ENCODE data around the gene FAM120B.

Gene FAM120B

DNA sequence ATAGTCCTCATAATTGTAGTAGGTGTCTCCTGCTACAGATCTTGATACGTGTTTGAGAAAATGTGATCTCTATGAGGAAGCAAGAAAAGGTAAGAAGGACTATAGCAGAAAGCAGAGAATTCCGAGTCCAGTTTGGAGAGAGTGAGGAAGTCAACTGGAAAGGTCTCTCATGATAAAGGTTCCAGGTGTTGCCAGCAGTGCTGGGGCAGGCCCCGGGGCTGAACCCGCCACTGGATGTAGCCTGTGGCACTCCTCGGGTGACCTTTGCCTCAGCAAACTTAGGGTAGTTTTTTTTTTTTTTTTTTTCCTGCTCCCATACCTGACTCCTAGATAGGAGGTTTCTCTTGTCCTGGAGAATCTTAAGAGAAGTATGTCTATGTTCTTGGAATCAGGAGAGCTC is 62.8 kb downstream of the FAM120B start:
- Histone ChIP-seq H3K4me3 (ENCODE audit: low read depth, low read length) (no peak overlapping the region), H3K9me3 (ENCODE audit: control insufficient read depth, insufficient read depth, low read length) (no peaks in the 10 kb centered on the region), H3K36me3 (ENCODE audit: control insufficient read depth, insufficient read depth, low read length) (no peaks in the 10 kb centered on the region), H3K27me3 (ENCODE audit: control insufficient read depth, insufficient read depth, low read length) (no peaks in the 10 kb centered on the region), H3K4me1 (ENCODE audit: control insufficient read depth, insufficient read depth, low read length) (peaks cover 5% of the 10 kb centered on the region), H3K9ac (ENCODE audit: low read depth, low read length) (no peak overlapping the region)

DNA sequence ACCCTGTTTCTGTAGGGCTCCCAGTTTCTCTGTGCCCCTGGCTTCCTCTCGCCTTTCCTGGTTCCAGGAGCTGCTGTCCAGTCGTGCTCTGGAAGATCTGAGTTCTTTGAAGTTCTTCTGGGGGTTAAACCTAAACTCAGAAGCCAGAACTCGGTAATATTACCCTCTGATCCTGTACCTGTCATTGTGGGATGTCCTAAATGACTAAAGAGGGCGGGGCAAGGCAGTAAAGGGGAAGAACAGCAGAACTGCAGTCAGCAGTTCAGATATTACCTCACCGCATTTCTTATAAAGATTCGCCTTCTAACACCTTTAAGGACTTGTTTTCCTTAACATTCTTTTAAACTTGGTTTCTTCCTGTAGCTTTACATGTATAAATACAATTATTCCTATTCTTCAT is 63.9 kb downstream of the FAM120B start:
- H3K4me1 ChIP-seq (ENCODE audit: control insufficient read depth, insufficient read depth, low read length), result peaks cover 5% of the 10 kb centered on the region
- no peaks in the 10 kb centered on the region for H3K9me3 ChIP-seq (ENCODE audit: control insufficient read depth, insufficient read depth, low read length)
- H3K27me3 ChIP-seq (ENCODE audit: control insufficient read depth, insufficient read depth, low read length), result no peaks in the 10 kb centered on the region
- H3K36me3 ChIP-seq (ENCODE audit: control insufficient read depth, insufficient read depth, low read length), result no peaks in the 10 kb centered on the region
- H3K4me3 ChIP-seq (ENCODE audit: low read depth, low read length), result no peak overlapping the region
- H3K9ac ChIP-seq (ENCODE audit: low read depth, low read length), result no peak overlapping the region

- Histone ChIP-seq H3K27me3 (ENCODE audit: control insufficient read depth, insufficient read depth, low read length) (no peaks in the 10 kb centered on the region), H3K9ac (ENCODE audit: low read depth, low read length) (no peak overlapping the region), H3K4me3 (ENCODE audit: low read depth, low read length) (no peak overlapping the region), H3K9me3 (ENCODE audit: control insufficient read depth, insufficient read depth, low read length) (no peaks in the 10 kb centered on the region), H3K4me1 (ENCODE audit: control insufficient read depth, insufficient read depth, low read length) (peaks cover 5% of the 10 kb centered on the region), H3K36me3 (ENCODE audit: control insufficient read depth, insufficient read depth, low read length) (no peaks in the 10 kb centered on the region)
These were observed 64.5 kb downstream of the FAM120B start for GRCh38 chr6:170371080-170371479.

GRCh38 chr6:170371588-170371987 is 65.0 kb downstream of the FAM120B start:
- Histone ChIP-seq H3K4me1 (ENCODE audit: control insufficient read depth, insufficient read depth, low read length) (peaks cover 5% of the 10 kb centered on the region), H3K9me3 (ENCODE audit: control insufficient read depth, insufficient read depth, low read length) (no peaks in the 10 kb centered on the region), H3K4me3 (ENCODE audit: low read depth, low read length) (no peak overlapping the region), H3K9ac (ENCODE audit: low read depth, low read length) (no peak overlapping the region), H3K27me3 (ENCODE audit: control insufficient read depth, insufficient read depth, low read length) (no peaks in the 10 kb centered on the region), H3K36me3 (ENCODE audit: control insufficient read depth, insufficient read depth, low read length) (no peaks in the 10 kb centered on the region)

- Histone ChIP-seq H3K9ac (ENCODE audit: low read depth, low read length) (no peak overlapping the region), H3K4me3 (ENCODE audit: low read depth, low read length) (no peak overlapping the region), H3K9me3 (ENCODE audit: control insufficient read depth, insufficient read depth, low read length) (no peaks in the 10 kb centered on the region), H3K27me3 (ENCODE audit: control insufficient read depth, insufficient read depth, low read length) (no peaks in the 10 kb centered on the region), H3K36me3 (ENCODE audit: control insufficient read depth, insufficient read depth, low read length) (no peaks in the 10 kb centered on the region), H3K4me1 (ENCODE audit: control insufficient read depth, insufficient read depth, low read length) (peaks cover 5% of the 10 kb centered on the region)
These were observed 66.1 kb downstream of the FAM120B start for GRCh38 chr6:170372380-170373325.

DNA sequence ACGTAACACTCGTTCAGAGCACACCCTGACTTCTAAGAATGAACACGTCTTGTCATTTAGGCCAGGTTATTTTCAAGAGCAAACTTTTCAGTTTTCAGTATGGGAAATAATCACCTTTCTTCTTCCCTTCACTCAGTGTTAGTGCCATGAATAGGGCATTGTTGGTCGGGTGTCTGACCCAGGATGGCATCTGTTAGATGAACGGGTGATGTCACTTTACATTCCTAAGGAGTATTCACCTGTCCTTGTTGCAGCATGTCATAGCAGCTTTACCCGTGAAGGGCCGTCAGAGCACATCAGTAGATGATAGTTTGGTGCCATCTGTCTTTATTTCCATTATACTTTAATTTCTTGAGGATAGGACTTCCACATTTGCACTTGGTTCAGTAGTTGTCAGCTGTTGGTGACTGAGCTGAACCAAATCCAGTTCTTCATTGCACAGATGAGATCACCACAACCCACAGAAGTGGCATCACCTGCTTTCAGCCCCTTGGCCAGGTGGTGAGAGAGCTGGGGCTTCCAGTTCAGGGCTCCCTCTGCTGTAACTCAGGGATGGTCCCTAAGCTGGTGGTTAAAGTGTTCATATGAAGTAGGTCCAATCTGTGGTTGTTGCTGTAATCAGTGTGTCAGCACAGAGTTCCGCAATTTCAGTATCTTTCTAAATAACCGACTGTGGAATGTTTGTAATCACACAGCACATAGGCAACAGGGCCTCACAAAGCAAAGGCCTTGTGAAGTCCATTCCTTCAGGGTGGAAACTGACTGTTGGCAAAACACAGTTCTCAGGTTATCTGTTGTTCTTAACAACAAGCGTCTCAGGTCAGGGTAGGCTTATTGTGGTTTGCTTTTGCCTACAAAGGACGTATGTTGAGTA is 68.2 kb downstream of the FAM120B start:
- Histone ChIP-seq H3K36me3 (ENCODE audit: control insufficient read depth, insufficient read depth, low read length) (no peaks in the 10 kb centered on the region), H3K4me3 (ENCODE audit: low read depth, low read length) (no peak overlapping the region), H3K9me3 (ENCODE audit: control insufficient read depth, insufficient read depth, low read length) (no peaks in the 10 kb centered on the region), H3K9ac (ENCODE audit: low read depth, low read length) (no peak overlapping the region), H3K4me1 (ENCODE audit: control insufficient read depth, insufficient read depth, low read length) (peaks cover 5% of the 10 kb centered on the region), H3K27me3 (ENCODE audit: control insufficient read depth, insufficient read depth, low read length) (no peaks in the 10 kb centered on the region)

DNA sequence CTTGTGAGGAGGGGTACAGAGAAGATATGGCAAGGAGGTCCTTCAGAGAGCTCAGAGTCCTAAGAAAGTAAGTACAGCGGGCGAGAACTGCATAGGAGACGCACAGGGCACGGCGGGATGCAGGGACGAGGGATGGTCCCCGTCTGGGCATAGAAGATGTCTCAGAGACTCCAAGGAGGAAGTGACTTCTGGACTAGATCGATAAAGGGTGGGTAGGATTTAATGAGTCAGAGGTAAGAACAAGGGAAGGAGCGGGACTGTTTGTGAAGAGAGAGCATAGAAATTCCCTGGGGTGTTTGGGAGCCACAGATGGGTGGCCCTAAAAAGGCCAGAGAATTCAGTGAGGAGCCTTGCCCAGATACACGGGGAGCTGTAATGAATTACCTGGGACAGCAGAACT is 69.1 kb downstream of the FAM120B start:
- H3K9ac ChIP-seq (ENCODE audit: low read depth, low read length), result no peak overlapping the region

GRCh38 chr6:170376386-170377043 is 70.0 kb downstream of the FAM120B start:
- Histone ChIP-seq H3K4me1 (ENCODE audit: control insufficient read depth, insufficient read depth, low read length) (peaks cover 5% of the 10 kb centered on the region), H3K27me3 (ENCODE audit: control insufficient read depth, insufficient read depth, low read length) (no peaks in the 10 kb centered on the region), H3K9me3 (ENCODE audit: control insufficient read depth, insufficient read depth, low read length) (no peaks in the 10 kb centered on the region), H3K9ac (ENCODE audit: low read depth, low read length) (no peak overlapping the region), H3K36me3 (ENCODE audit: control insufficient read depth, insufficient read depth, low read length) (no peaks in the 10 kb centered on the region), H3K4me3 (ENCODE audit: low read depth, low read length) (no peak overlapping the region)

More for the DNA sequence above, 69.1 kb downstream of the FAM120B start:
- Histone ChIP-seq H3K36me3 (ENCODE audit: control insufficient read depth, insufficient read depth, low read length) (no peaks in the 10 kb centered on the region), H3K9me3 (ENCODE audit: control insufficient read depth, insufficient read depth, low read length) (no peaks in the 10 kb centered on the region), H3K4me3 (ENCODE audit: low read depth, low read length) (no peak overlapping the region), H3K27me3 (ENCODE audit: control insufficient read depth, insufficient read depth, low read length) (no peaks in the 10 kb centered on the region), H3K4me1 (ENCODE audit: control insufficient read depth, insufficient read depth, low read length) (peaks cover 5% of the 10 kb centered on the region)

DNA sequence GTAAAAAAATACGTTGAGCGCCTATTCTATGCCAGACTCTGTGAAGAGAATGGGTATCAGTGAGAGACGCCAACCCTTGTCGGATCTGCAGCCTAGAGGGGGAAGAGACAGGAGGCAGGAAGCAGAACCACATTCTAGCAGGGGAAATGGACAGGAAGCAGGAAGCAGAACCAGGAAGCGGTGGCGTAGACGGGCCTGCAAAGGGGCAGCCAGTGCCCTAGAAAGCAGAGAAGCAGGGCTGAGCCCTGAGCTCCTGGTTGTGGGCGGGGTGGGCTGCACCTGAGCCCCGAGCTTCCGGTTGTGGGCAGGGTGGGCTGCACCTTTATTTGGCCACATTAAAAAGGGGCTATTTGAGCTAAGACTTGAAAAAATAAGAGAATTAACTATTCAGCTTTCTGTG is 71.9 kb downstream of the FAM120B start:
- H3K36me3 ChIP-seq (ENCODE audit: control insufficient read depth, insufficient read depth, low read length), result no peaks in the 10 kb centered on the region
- H3K9ac ChIP-seq (ENCODE audit: low read depth, low read length), result no peak overlapping the region
- H3K27me3 ChIP-seq (ENCODE audit: control insufficient read depth, insufficient read depth, low read length), result no peaks in the 10 kb centered on the region
- H3K4me1 ChIP-seq (ENCODE audit: control insufficient read depth, insufficient read depth, low read length), result no peaks in the 10 kb centered on the region
- no peaks in the 10 kb centered on the region for H3K9me3 ChIP-seq (ENCODE audit: control insufficient read depth, insufficient read depth, low read length)
- H3K4me3 ChIP-seq (ENCODE audit: low read depth, low read length), result no peak overlapping the region

- H3K27me3 ChIP-seq (ENCODE audit: control insufficient read depth, insufficient read depth, low read length), result no peaks in the 10 kb centered on the region
- no peak overlapping the region for H3K4me3 ChIP-seq (ENCODE audit: low read depth, low read length)
- H3K36me3 ChIP-seq (ENCODE audit: control insufficient read depth, insufficient read depth, low read length), result no peaks in the 10 kb centered on the region
- no peak overlapping the region for H3K9ac ChIP-seq (ENCODE audit: low read depth, low read length)
- no peaks in the 10 kb centered on the region for H3K9me3 ChIP-seq (ENCODE audit: control insufficient read depth, insufficient read depth, low read length)
- H3K4me1 ChIP-seq (ENCODE audit: control insufficient read depth, insufficient read depth, low read length), result no peaks in the 10 kb centered on the region
These were observed 75.0 kb downstream of the FAM120B start for GRCh38 chr6:170381562-170381961.

- no peaks in the 10 kb centered on the region for H3K4me1 ChIP-seq (ENCODE audit: control insufficient read depth, insufficient read depth, low read length)
- no peaks in the 10 kb centered on the region for H3K36me3 ChIP-seq (ENCODE audit: control insufficient read depth, insufficient read depth, low read length)
- H3K4me3 ChIP-seq (ENCODE audit: low read depth, low read length), result no peak overlapping the region
- H3K9me3 ChIP-seq (ENCODE audit: control insufficient read depth, insufficient read depth, low read length), result no peaks in the 10 kb centered on the region
- H3K9ac ChIP-seq (ENCODE audit: low read depth, low read length), result no peak overlapping the region
- H3K27me3 ChIP-seq (ENCODE audit: control insufficient read depth, insufficient read depth, low read length), result no peaks in the 10 kb centered on the region
These were observed 77.0 kb downstream of the FAM120B start for GRCh38 chr6:170383466-170384035.
